Heart left ventricle (tissue), 16 donors: ENCODE measurements around the gene RFT1. TPM values are rescaled to one million over a fixed set of nuclear protein-coding genes. Genes with fewer than 3 reads are reported as not detected.

ENCODE experiments used
- ATAC-seq, 4 donors: fragments of 200-7000 bp; cut with Tn5 transposase; one replicate each; pipeline ENCODE4 v1.9.1; 2020 to 2022; ENCODE audit warnings: moderate library complexity in 4 of 4, mild to moderate bottlenecking in 3 of 4, moderate number of reproducible peaks in 1 of 4
- DNase-seq, 5 donors: peaks; one replicate each; pipeline ENCODE4 v3.0.0-alpha.2; 2020
- H3K27ac ChIP-seq, 12 donors: fragments of 200-600 bp; sonication (generic) in 4 of 12; one replicate each; pipeline versions ENCODE4 v1.5.0 to v1.8.0; 2016 to 2022; ENCODE audit warnings: mild to moderate bottlenecking in 2 of 12
- H3K27me3 ChIP-seq, 9 donors: fragments of 200-600 bp; sonication (generic) in 2 of 9; one replicate each; pipeline versions ENCODE4 v1.5.1 to v1.8.0; 2016 to 2022; ENCODE audit warnings: mild to moderate bottlenecking in 3 of 9
- H3K36me3 ChIP-seq, 9 donors: fragments of 200-600 bp; sonication (generic) in 2 of 9; one replicate each; pipeline versions ENCODE4 v1.5.0 to v1.8.0; 2018 to 2022; ENCODE audit warnings: mild to moderate bottlenecking in 2 of 9
- H3K4me1 ChIP-seq, 12 donors: fragments of 200-600 bp; sonication (generic) in 4 of 12; one replicate each; pipeline versions ENCODE4 v1.5.0 to v1.8.0; 2016 to 2022; ENCODE audit warnings: mild to moderate bottlenecking in 3 of 12
- H3K4me3 ChIP-seq, 12 donors: fragments of 200-600 bp; sonication (generic) in 4 of 12; one replicate each; pipeline versions ENCODE4 v1.5.0 to v1.8.0; 2017 to 2022; ENCODE audit warnings: mild to moderate bottlenecking in 9 of 12, moderate library complexity in 4 of 12
- H3K9me3 ChIP-seq, 12 donors: fragments of 200-600 bp; sonication (generic) in 4 of 12; one replicate each; pipeline versions ENCODE4 v1.5.0 to v1.8.0; 2016 to 2022; ENCODE audit warnings: mild to moderate bottlenecking in 1 of 12
- POLR2A ChIP-seq, 2 donors: fragments of 450-650 bp; IDR thresholded peaks; one replicate each; pipeline ENCODE4 v1.6.1; 2017; ENCODE audit warnings: antibody characterized with exemption in 2 of 2, mild to moderate bottlenecking in 2 of 2, moderate library complexity in 2 of 2
- WGBS, 4 donors: extraction: QIAGEN DNeasy Blood & Tissue Kit in 2 of 4; methylation state at CpG; one replicate each; pipeline versions ENCODE4 v1.1.5 to v1.1.7; 2013 to 2018; 5-methylcytosine and 5-hydroxymethylcytosine counted together
- intact Hi-C, 10 donors: fragments of 100-400 bp; cut with DNase I; formaldehyde crosslinking; loops; one replicate each; pipeline versions ENCODE4 v1.11.1 to v1.14.2; 2022
- polyA plus RNA-seq, 2 donors: library from polyadenylated mRNA; stranded (reverse); fragments of 200-250 nt; gene quantifications; one replicate each; pipeline ENCODE4 v1.2.3, GENCODE V29; 2013
- total RNA-seq, 9 donors: library from RNA; depleted of rRNA in 2 of 9; stranded (reverse); fragments of >200 nt in 2 of 9; fragmentation: NEBNext Ultra II Directional in 3 of 9; extraction: Animal tissue kit (Norgen Biotek cat#: 25700) in 3 of 9; gene quantifications; one replicate each; pipeline versions ENCODE4 v1.1.0 to v1.2.4, GENCODE V29; 2016 to 2023
- TF ChIP-seq, protein P1 (sequence below), 12 donors: fragments of 200-600 bp; sonication (generic) in 4 of 12; IDR thresholded peaks; one replicate each; pipeline versions ENCODE4 v1.5.0 to v1.8.0; 2018 to 2022; ENCODE audit warnings: antibody characterized with exemption in 12 of 12, mild to moderate bottlenecking in 5 of 12
- donor health status: ischemic (EF 13 %, LVEDD 7.1; RV severe dilation, severe dysfunction).
- donor health status: healthy with polysubstance abuse.
- donor health status: DM: no; HTN: yes; CAD: no.
- donor health status: DM: no; HTN: no; CAD: no.
- donor health status: ischemic (EF 25% LVEDD 6.9; RV normal size, moderate dysfunction).
- donor health status: ischemic (EF 25% LVEDD 5.7; RV mildly dilated, moderate dysfunction).
- donor health status: healthy.
- donor health status: DM: yes; HTN: yes; CAD: no.
- donor health status: ischemic (EF 35%, LVEDD 5.7; RV mildly dilated, moderate dysfunction).
- donor health status: nonischemic (EF 11% LVEDD 7.7; RV severe dilation, severe dysfunction).
- donor health status: DM: yes; HTN: yes; CAD: no.
- donor health status: PGD.
- donor health status: ischemic (EF 29% LVEDD 5.4; RV normal size, mild dysfunction).
- donor health status: nonischemic (EF 23%, LVEDD 6.1; RV moderate dilation, normal function).

Gene RFT1
- total and polyA plus RNA-seq, 11 donors: 5.0 to 16.2 (median 8.8) TPM

GRCh38 chr3:53162672-53163443 lies 32.6 kb upstream of the RFT1 start:
- intact Hi-C loops: loop anchor here in 3 of 10 donors (5.0 kb wide), 2 partner anchors 36 to 41 kb away; no protein-coding TSS in a partner anchor
- ATAC-seq (no peak), DNase-seq (no peak)
- no peak for TF ChIP-seq POLR2A (IDR thresholded peaks at IDR 0.05)
- TF ChIP-seq, protein P1, sequence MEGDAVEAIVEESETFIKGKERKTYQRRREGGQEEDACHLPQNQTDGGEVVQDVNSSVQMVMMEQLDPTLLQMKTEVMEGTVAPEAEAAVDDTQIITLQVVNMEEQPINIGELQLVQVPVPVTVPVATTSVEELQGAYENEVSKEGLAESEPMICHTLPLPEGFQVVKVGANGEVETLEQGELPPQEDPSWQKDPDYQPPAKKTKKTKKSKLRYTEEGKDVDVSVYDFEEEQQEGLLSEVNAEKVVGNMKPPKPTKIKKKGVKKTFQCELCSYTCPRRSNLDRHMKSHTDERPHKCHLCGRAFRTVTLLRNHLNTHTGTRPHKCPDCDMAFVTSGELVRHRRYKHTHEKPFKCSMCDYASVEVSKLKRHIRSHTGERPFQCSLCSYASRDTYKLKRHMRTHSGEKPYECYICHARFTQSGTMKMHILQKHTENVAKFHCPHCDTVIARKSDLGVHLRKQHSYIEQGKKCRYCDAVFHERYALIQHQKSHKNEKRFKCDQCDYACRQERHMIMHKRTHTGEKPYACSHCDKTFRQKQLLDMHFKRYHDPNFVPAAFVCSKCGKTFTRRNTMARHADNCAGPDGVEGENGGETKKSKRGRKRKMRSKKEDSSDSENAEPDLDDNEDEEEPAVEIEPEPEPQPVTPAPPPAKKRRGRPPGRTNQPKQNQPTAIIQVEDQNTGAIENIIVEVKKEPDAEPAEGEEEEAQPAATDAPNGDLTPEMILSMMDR (IDR thresholded peaks at IDR 0.05): no peak
- H3K4me3 ChIP-seq: peak overlapping the region in 8 of 12 donors; percentile 74 to 98 (median 89)
- peak overlapping the region in 6 of 12 donors; percentile 80 to 92 (median 86) for H3K27ac ChIP-seq
- H3K4me1 ChIP-seq: peaks cover 10 to 82% (median 35%) of the 10 kb centered on the region in 12 donors
- H3K9me3 ChIP-seq: no peaks in the 10 kb centered on the region
- 70 to 80% (median 74%) methylated on average over 12 of the region's 12 CpGs for WGBS, 4 donors
- H3K27me3 ChIP-seq: no peaks in the 10 kb centered on the region
- H3K36me3 ChIP-seq: no peaks in the 10 kb centered on the region

DNA sequence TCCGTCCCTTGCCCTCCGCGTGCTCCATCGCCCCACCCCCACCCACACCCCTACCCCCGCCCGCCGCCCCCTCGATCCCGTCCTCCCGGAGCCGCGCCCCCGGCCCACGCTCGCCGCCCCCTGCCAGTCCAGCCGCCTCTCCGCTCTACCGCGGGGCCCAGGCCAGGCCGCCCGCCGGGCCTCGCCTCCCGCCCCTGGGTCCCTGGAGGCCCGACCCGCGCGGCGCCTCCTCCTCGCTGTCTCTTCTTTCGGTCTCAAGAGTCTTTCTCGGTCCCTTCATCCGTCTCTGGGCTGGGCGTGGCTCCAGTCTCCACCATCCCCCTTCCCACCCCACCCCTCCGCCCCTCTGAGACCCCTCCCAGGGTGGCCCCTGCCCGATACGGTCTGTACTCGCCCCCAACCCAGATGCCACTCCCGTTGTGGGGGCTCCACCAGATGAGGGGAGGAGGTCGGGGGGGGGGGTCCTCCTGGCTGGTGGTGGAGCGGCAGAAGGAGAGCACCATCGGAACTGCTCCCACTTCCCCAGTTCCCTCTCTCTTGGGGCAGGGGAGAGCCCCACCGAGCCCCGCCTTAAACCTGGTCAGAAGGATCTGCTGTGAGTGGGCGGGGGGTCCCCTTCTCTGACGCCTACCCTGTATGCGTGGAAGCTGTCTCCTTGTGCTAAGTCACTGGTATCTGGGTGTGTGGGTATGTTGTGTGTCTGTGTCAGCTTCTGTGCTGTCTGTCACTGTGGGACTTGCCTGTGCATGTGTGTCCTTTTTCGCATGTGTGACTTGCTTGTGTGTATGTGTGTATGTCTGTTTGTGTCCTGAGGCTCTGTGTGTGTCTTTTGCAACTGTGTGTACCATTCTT lies 31.8 kb upstream of the RFT1 start:
- H3K9me3 ChIP-seq: no peaks in the 10 kb centered on the region
- intact Hi-C loops: loop anchor here in 5 of 10 donors (2.0 to 5.0 kb wide), 3 partner anchors 31 to 40 kb away; partner anchors contain the start of gene RFT1 (in 2 of the 5)
- peak overlapping the region; percentile 39 to 98 (median 88) for H3K4me3 ChIP-seq
- 16 to 20% (median 17%) methylated on average over 30 to 49 of the region's 49 CpGs for WGBS, 4 donors
- H3K27me3 ChIP-seq: no peaks in the 10 kb centered on the region
- peaks cover 10 to 74% (median 30%) of the 10 kb centered on the region in 12 donors for H3K4me1 ChIP-seq
- no peaks in the 10 kb centered on the region for H3K36me3 ChIP-seq
- H3K27ac ChIP-seq: peak overlapping the region in 11 of 12 donors; percentile 50 to 92 (median 84)
- peak in 4 of 5 donors; percentile 46 to 67 (median 51) for DNase-seq
- peak in 1 of 4 donors; percentile 6 for ATAC-seq
- TF ChIP-seq, protein P1 (IDR thresholded peaks at IDR 0.05): no peak
- TF ChIP-seq POLR2A (IDR thresholded peaks at IDR 0.05): no peak

- ATAC-seq (no peak), DNase-seq (peak; percentile 25 to 76 (median 51))
- Histone ChIP-seq H3K9me3 (no peaks in the 10 kb centered on the region), H3K4me3 (peak overlapping the region; percentile 39 to 98 (median 88)), H3K36me3 (no peaks in the 10 kb centered on the region), H3K27me3 (peaks cover 0 to 4% (median 0%) of the 10 kb centered on the region in 9 donors), H3K27ac (peak overlapping the region in 11 of 12 donors; percentile 50 to 92 (median 84)), H3K4me1 (peaks cover 6 to 68% (median 25%) of the 10 kb centered on the region in 12 donors)
- TF ChIP-seq, protein P1 (IDR thresholded peaks at IDR 0.05): no peak
- no peak for TF ChIP-seq POLR2A (IDR thresholded peaks at IDR 0.05)
- 0 to 1% (median 0%) methylated on average over 26 to 41 of the region's 41 CpGs for WGBS, 4 donors
- intact Hi-C loops: loop anchor here in 5 of 10 donors (2.0 to 5.0 kb wide), 3 partner anchors 31 to 39 kb away; partner anchors contain the start of gene RFT1 (in 2 of the 5)
These were observed 31.2 kb upstream of the RFT1 start for GRCh38 chr3:53161450-53161819.
